GM06990 (cell line): Measurements from ENCODE around the gene CAVIN3.

Source experiments
- DNase-seq: peaks from one replicate; pipeline ENCODE4 v3.0.0-alpha.2; 2011; ENCODE audit not compliant: insufficient read length; ENCODE audit errors: extremely low read depth
- H3K27me3 ChIP-seq: replicated peaks from 2 replicates; pipeline ENCODE4 v1.6.0; 2011; ENCODE audit warnings: low read length; ENCODE audit not compliant: control insufficient read depth, insufficient read depth
- H3K36me3 ChIP-seq: 2 replicates; pipeline ENCODE4 v1.5.1; 2011; ENCODE audit warnings: low read length; ENCODE audit not compliant: control insufficient read depth, insufficient read depth
- H3K4me3 ChIP-seq: replicated peaks from 2 replicates; pipeline ENCODE4 v1.5.1; 2011; ENCODE audit warnings: low read depth, mild to moderate bottlenecking, control low read depth, low read length
- TF ChIP-seq, protein P1 (sequence below): IDR thresholded peaks from 2 replicates; pipeline ENCODE4 v1.5.1; 2011; ENCODE audit warnings: low read length, control low read depth, mild to moderate bottlenecking, inconsistent platforms; ENCODE audit not compliant: insufficient read depth, poor library complexity, severe bottlenecking

CAVIN3 gene

DNA sequence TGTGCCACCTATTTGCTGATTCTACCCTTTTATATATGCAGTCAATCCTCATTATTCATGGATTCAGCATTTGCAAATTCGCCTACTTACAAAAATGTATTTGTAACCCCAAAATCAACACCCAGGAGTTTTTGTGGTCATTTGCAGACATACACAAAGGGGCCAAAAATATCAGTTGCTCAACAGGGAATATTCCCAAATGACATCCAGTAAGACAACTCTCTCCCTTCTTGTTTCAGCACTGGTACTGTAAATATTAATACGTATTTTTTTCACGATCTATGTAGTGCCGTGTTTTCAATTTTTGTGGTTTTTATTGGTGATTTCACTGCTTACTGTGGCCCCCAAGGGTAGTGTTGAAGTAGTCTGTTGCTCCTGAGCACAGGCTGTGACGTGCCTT, 11.8 kb upstream of the CAVIN3 start:
- Histone ChIP-seq H3K4me3 (no peak overlapping the region), H3K36me3 (no peaks in the 10 kb centered on the region), H3K27me3 (no peaks in the 10 kb centered on the region)
- DNase-seq, result no peak
- TF ChIP-seq, protein P1, sequence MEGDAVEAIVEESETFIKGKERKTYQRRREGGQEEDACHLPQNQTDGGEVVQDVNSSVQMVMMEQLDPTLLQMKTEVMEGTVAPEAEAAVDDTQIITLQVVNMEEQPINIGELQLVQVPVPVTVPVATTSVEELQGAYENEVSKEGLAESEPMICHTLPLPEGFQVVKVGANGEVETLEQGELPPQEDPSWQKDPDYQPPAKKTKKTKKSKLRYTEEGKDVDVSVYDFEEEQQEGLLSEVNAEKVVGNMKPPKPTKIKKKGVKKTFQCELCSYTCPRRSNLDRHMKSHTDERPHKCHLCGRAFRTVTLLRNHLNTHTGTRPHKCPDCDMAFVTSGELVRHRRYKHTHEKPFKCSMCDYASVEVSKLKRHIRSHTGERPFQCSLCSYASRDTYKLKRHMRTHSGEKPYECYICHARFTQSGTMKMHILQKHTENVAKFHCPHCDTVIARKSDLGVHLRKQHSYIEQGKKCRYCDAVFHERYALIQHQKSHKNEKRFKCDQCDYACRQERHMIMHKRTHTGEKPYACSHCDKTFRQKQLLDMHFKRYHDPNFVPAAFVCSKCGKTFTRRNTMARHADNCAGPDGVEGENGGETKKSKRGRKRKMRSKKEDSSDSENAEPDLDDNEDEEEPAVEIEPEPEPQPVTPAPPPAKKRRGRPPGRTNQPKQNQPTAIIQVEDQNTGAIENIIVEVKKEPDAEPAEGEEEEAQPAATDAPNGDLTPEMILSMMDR, result no peak

GRCh38 chr11:6328321-6328720, 8.0 kb upstream of the CAVIN3 start:
- DNase-seq, result no peak
- TF ChIP-seq, protein P1, result no peak
- H3K36me3 ChIP-seq, result no peaks in the 10 kb centered on the region

GRCh38 chr11:6327806-6328205, 7.5 kb upstream of the CAVIN3 start:
- Histone ChIP-seq H3K27me3 (no peaks in the 10 kb centered on the region), H3K36me3 (no peaks in the 10 kb centered on the region), H3K4me3 (no peak overlapping the region)
- TF ChIP-seq, protein P1, result no peak
- no peak for DNase-seq

More at GRCh38 chr11:6328321-6328720, 8.0 kb upstream of the CAVIN3 start:
- no peak overlapping the region for H3K4me3 ChIP-seq
- H3K27me3 ChIP-seq, result no peaks in the 10 kb centered on the region

- DNase-seq, result no peak
- H3K36me3 ChIP-seq, result no peaks in the 10 kb centered on the region
These were observed 6.7 kb upstream of the CAVIN3 start for GRCh38 chr11:6326985-6327384.

GRCh38 chr11:6326303-6326702, 6.0 kb upstream of the CAVIN3 start:
- Histone ChIP-seq H3K27me3 (no peaks in the 10 kb centered on the region), H3K4me3 (no peak overlapping the region), H3K36me3 (no peaks in the 10 kb centered on the region)
- TF ChIP-seq, protein P1, result no peak
- DNase-seq, result no peak

More at GRCh38 chr11:6326985-6327384, 6.7 kb upstream of the CAVIN3 start:
- Histone ChIP-seq H3K4me3 (no peak overlapping the region), H3K27me3 (no peaks in the 10 kb centered on the region)
- TF ChIP-seq, protein P1, result no peak

DNA sequence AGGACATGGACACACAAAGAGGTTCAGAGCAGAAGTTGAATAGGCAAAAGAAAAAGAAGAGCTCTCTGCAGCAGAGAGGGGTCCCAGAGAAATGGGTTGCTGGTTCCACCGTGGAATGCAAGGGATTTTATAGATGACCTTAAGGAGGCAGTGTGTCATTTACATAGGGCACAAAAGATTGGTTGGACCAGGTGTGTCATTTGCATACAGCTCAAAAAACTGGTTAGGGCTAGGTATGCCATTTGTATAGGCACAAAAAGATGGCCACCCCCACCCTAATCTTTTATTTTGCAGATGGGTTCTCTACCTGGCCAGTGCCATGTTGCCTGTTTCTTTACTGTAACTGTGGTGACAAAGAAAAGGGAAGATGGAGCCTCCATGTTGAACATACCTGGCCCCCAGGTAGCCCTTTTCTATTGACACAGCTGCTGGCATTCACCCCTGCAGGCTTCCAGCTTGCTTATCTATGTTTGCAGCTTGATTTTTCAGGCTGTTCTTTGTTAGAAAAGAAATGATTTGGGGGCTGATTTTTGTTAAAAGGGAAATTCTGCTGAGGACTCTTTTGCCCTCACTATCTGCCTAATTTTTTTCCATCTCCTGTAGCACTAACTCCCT, 3.1 kb upstream of the CAVIN3 start:
- Histone ChIP-seq H3K27me3 (no peaks in the 10 kb centered on the region), H3K36me3 (no peaks in the 10 kb centered on the region), H3K4me3 (no peak overlapping the region)
- no peak for DNase-seq
- TF ChIP-seq, protein P1, result no peak
